HG03432 (cell line): ENCODE measurements around the gene DAAM1.

Experiments
- ATAC-seq: cut with Tn5 transposase; IDR thresholded peaks from one replicate; pipeline ENCODE4 v1.9.1; 2021; ENCODE audit warnings: mild to moderate bottlenecking, moderate library complexity; ENCODE audit not compliant: unreplicated experiment

The DAAM1 gene

GRCh38 chr14:59281609-59282377 lies 93.3 kb downstream of the DAAM1 start:
- ATAC-seq, result no peak

- no peak for ATAC-seq
Measured at GRCh38 chr14:59282378-59282765, 93.9 kb downstream of the DAAM1 start.

- ATAC-seq, result no peak
Measured at GRCh38 chr14:59283361-59283760, 94.9 kb downstream of the DAAM1 start.

- no peak for ATAC-seq
Measured at GRCh38 chr14:59284059-59284458, 95.6 kb downstream of the DAAM1 start.

- no peak for ATAC-seq
Measured at GRCh38 chr14:59292028-59292427, 103.6 kb downstream of the DAAM1 start.

GRCh38 chr14:59292921-59293534 lies 104.6 kb downstream of the DAAM1 start:
- ATAC-seq, result no peak

- ATAC-seq, result no peak
Measured at GRCh38 chr14:59293935-59294661, 105.6 kb downstream of the DAAM1 start.

- no peak for ATAC-seq
Measured at GRCh38 chr14:59294662-59294992, 106.2 kb downstream of the DAAM1 start.

GRCh38 chr14:59295951-59296350 lies 107.5 kb downstream of the DAAM1 start:
- ATAC-seq, result no peak

GRCh38 chr14:59296508-59296907 lies 108.0 kb downstream of the DAAM1 start:
- no peak for ATAC-seq

- ATAC-seq, result no peak
Measured at GRCh38 chr14:59297071-59297776, 108.8 kb downstream of the DAAM1 start.

- no peak for ATAC-seq
Measured at GRCh38 chr14:59299731-59300130, 111.3 kb downstream of the DAAM1 start.

GRCh38 chr14:59301354-59301753 lies 112.9 kb downstream of the DAAM1 start:
- ATAC-seq, result no peak

GRCh38 chr14:59302313-59302712 lies 113.8 kb downstream of the DAAM1 start:
- no peak for ATAC-seq

GRCh38 chr14:59303216-59303615 lies 114.7 kb downstream of the DAAM1 start:
- no peak for ATAC-seq

- ATAC-seq, result no peak
Measured at GRCh38 chr14:59305231-59305630, 116.8 kb downstream of the DAAM1 start.

- no peak for ATAC-seq
Measured at GRCh38 chr14:59305836-59306555, 117.5 kb downstream of the DAAM1 start.

GRCh38 chr14:59306775-59307174 lies 118.3 kb downstream of the DAAM1 start:
- no peak for ATAC-seq

- ATAC-seq, result no peak
Measured at GRCh38 chr14:59308086-59308485, 119.6 kb downstream of the DAAM1 start.

GRCh38 chr14:59308673-59309072 lies 120.2 kb downstream of the DAAM1 start:
- ATAC-seq, result no peak
